Measurements from ENCODE around the gene CD74.

CD74 gene

GRCh38 chr5:150410524-150411244, 2.0 kb downstream of the CD74 start:
- peak; percentile 71 for DNase-seq (ENCODE audit: low read depth)

GRCh38 chr5:150409638-150410523, 2.8 kb downstream of the CD74 start:
- DNase-seq (ENCODE audit: low read depth), result peak; percentile 88

- DNase-seq (ENCODE audit: low read depth), result no peak
These were observed 4.3 kb downstream of the CD74 start for GRCh38 chr5:150408231-150408943.

GRCh38 chr5:150407096-150407720, 5.5 kb downstream of the CD74 start:
- DNase-seq (ENCODE audit: low read depth), result no peak

- no peak for DNase-seq (ENCODE audit: low read depth)
These were observed 6.0 kb downstream of the CD74 start for GRCh38 chr5:150406723-150407095.

- DNase-seq (ENCODE audit: low read depth), result no peak
These were observed 6.5 kb downstream of the CD74 start for GRCh38 chr5:150406103-150406722.

GRCh38 chr5:150404941-150405816, 7.5 kb downstream of the CD74 start:
- DNase-seq (ENCODE audit: low read depth), result no peak

GRCh38 chr5:150404535-150404934, 8.2 kb downstream of the CD74 start:
- no peak for DNase-seq (ENCODE audit: low read depth)

GRCh38 chr5:150404121-150404520, 8.6 kb downstream of the CD74 start:
- DNase-seq (ENCODE audit: low read depth), result no peak

- no peak for DNase-seq (ENCODE audit: low read depth)
These were observed 9.8 kb downstream of the CD74 start for GRCh38 chr5:150402901-150403342.

- no peak for DNase-seq (ENCODE audit: low read depth)
These were observed 10.4 kb downstream of the CD74 start for GRCh38 chr5:150402229-150402773.

GRCh38 chr5:150401376-150402228, 11.1 kb downstream of the CD74 start:
- no peak for DNase-seq (ENCODE audit: low read depth)

- DNase-seq (ENCODE audit: low read depth), result no peak
These were observed 11.7 kb downstream of the CD74 start for GRCh38 chr5:150401076-150401375.

- no peak for DNase-seq (ENCODE audit: low read depth)
These were observed 12.2 kb downstream of the CD74 start for GRCh38 chr5:150400316-150401075.

GRCh38 chr5:150399524-150400211, 13.0 kb downstream of the CD74 start:
- DNase-seq (ENCODE audit: low read depth), result peak; percentile 44

GRCh38 chr5:150398722-150399523, 13.8 kb downstream of the CD74 start:
- DNase-seq (ENCODE audit: low read depth), result no peak
